Liver (tissue), 9 donors: ENCODE results near the gene SHLD1. TPM values are rescaled to one million over a fixed set of nuclear protein-coding genes. Genes with fewer than 3 reads are reported as not detected.

Experiments
- DNase-seq: peaks from one replicate; pipeline ENCODE4 v3.0.0-alpha.2; 2017; ENCODE audit warnings: low spot score
- H3K27ac ChIP-seq, 2 donors: one replicate each; pipeline ENCODE4 v1.7.0; 2013; ENCODE audit warnings: inconsistent platforms in 2 of 2, low read length in 2 of 2, control low read depth in 1 of 2, low read depth in 1 of 2, mild to moderate bottlenecking in 1 of 2
- H3K27me3 ChIP-seq, 4 donors: one replicate each; pipeline versions ENCODE4 v1.6.1 to v1.7.0; 2013; ENCODE audit warnings: low read length in 3 of 4, inconsistent platforms in 1 of 4, mild to moderate bottlenecking in 1 of 4, moderate library complexity in 1 of 4; ENCODE audit not compliant: control insufficient read depth in 4 of 4, insufficient read depth in 4 of 4
- H3K36me3 ChIP-seq, 4 donors: one replicate each; pipeline versions ENCODE4 v1.6.1 to v1.7.0; 2013; ENCODE audit warnings: low read length in 3 of 4, mild to moderate bottlenecking in 3 of 4, low read depth in 1 of 4, moderate library complexity in 1 of 4; ENCODE audit not compliant: control insufficient read depth in 4 of 4, insufficient read depth in 3 of 4
- H3K4me1 ChIP-seq, 4 donors: one replicate each; pipeline versions ENCODE4 v1.6.1 to v1.7.0; 2013; ENCODE audit warnings: low read length in 3 of 4, mild to moderate bottlenecking in 3 of 4, moderate library complexity in 1 of 4; ENCODE audit not compliant: control insufficient read depth in 4 of 4, insufficient read depth in 4 of 4
- H3K4me3 ChIP-seq, 3 donors: one replicate each; pipeline versions ENCODE4 v1.6.1 to v1.7.0; 2013; ENCODE audit warnings: low read length in 3 of 3, control low read depth in 1 of 3, low read depth in 1 of 3, mild to moderate bottlenecking in 1 of 3
- H3K9ac ChIP-seq, 2 donors: one replicate each; pipeline ENCODE4 v1.7.0; 2013; ENCODE audit warnings: low read length in 2 of 2, mild to moderate bottlenecking in 2 of 2, moderate library complexity in 2 of 2, control low read depth in 1 of 2, low read depth in 1 of 2
- H3K9me3 ChIP-seq, 4 donors: one replicate each; pipeline versions ENCODE4 v1.6.1 to v1.7.0; 2013; ENCODE audit warnings: low read length in 3 of 4; ENCODE audit not compliant: control insufficient read depth in 4 of 4
- ATF3 ChIP-seq: IDR thresholded peaks from 2 replicates; pipeline ENCODE4 v1.6.1; 2016; ENCODE audit warnings: antibody characterized with exemption
- EGR1 ChIP-seq, 2 donors: IDR thresholded peaks; 2 replicates each; pipeline ENCODE4 v1.6.1; 2016 to 2018; ENCODE audit warnings: antibody characterized with exemption in 2 of 2, low read depth in 2 of 2
- FOXA1 ChIP-seq: IDR thresholded peaks from 2 replicates; pipeline ENCODE4 v1.6.1; 2016; ENCODE audit warnings: antibody characterized with exemption
- FOXA2 ChIP-seq: IDR thresholded peaks from 2 replicates; pipeline ENCODE4 v1.6.1; 2016; ENCODE audit warnings: antibody characterized with exemption
- GABPA ChIP-seq, 2 donors: IDR thresholded peaks in 1 of 2; conservative IDR thresholded peaks in 1 of 2; 2 replicates each; pipeline ENCODE4 v1.6.1; 2016; ENCODE audit warnings: antibody characterized with exemption in 2 of 2, mild to moderate bottlenecking in 1 of 2, moderate library complexity in 1 of 2
- HNF4A ChIP-seq, 2 donors: conservative IDR thresholded peaks; 2 replicates each; pipeline ENCODE4 v1.6.1; 2016; ENCODE audit warnings: antibody characterized with exemption in 2 of 2, mild to moderate bottlenecking in 2 of 2
- HNF4G ChIP-seq: IDR thresholded peaks from 2 replicates; pipeline ENCODE4 v1.6.1; 2016; ENCODE audit warnings: antibody characterized with exemption
- JUND ChIP-seq, 2 donors: IDR thresholded peaks; 2 replicates each; pipeline ENCODE4 v1.6.1; 2016; ENCODE audit warnings: antibody characterized with exemption in 2 of 2
- MAX ChIP-seq: IDR thresholded peaks from 2 replicates; pipeline ENCODE4 v1.6.1; 2016; ENCODE audit warnings: antibody characterized with exemption
- NR2F2 ChIP-seq: IDR thresholded peaks from 2 replicates; pipeline ENCODE4 v1.6.1; 2016; ENCODE audit warnings: antibody characterized with exemption
- RAD21 ChIP-seq, 2 donors: IDR thresholded peaks; 2 replicates each; pipeline ENCODE4 v1.6.1; 2016; ENCODE audit warnings: antibody characterized with exemption in 2 of 2, mild to moderate bottlenecking in 2 of 2
- REST ChIP-seq: IDR thresholded peaks from 2 replicates; pipeline ENCODE4 v1.6.1; 2016; ENCODE audit warnings: antibody characterized with exemption, mild to moderate bottlenecking
- RXRA ChIP-seq, 2 donors: IDR thresholded peaks; 2 replicates each; pipeline ENCODE4 v1.6.1; 2017 to 2018; ENCODE audit warnings: antibody characterized with exemption in 2 of 2, mild to moderate bottlenecking in 1 of 2
- SP1 ChIP-seq: IDR thresholded peaks from 2 replicates; pipeline ENCODE4 v1.6.1; 2018; ENCODE audit warnings: antibody characterized with exemption, mild to moderate bottlenecking
- TAF1 ChIP-seq: conservative IDR thresholded peaks from 2 replicates; pipeline ENCODE4 v1.6.1; 2016; ENCODE audit warnings: antibody characterized with exemption, mild to moderate bottlenecking
- YY1 ChIP-seq: IDR thresholded peaks from 2 replicates; pipeline ENCODE4 v1.6.1; 2016; ENCODE audit warnings: antibody characterized with exemption, mild to moderate bottlenecking
- ZBTB33 ChIP-seq: IDR thresholded peaks from 2 replicates; pipeline ENCODE4 v1.6.1; 2016; ENCODE audit warnings: antibody characterized with exemption
- WGBS: extraction: QIAGEN DNeasy Blood & Tissue Kit; methylation state at CpG from one replicate; pipeline ENCODE4 v1.1.7; 2013; 5-methylcytosine and 5-hydroxymethylcytosine counted together
- polyA plus RNA-seq, 2 donors: library from polyadenylated mRNA; stranded (reverse) in 1 of 2; unstranded in 1 of 2; fragments of 200-250 nt in 1 of 2; fragments of >200 nt in 1 of 2; fragmentation: Nextera tagmentation in 1 of 2; extraction: Ambion mirVana in 1 of 2; gene quantifications; one replicate each; pipeline versions ENCODE4 v1.2.1 to v1.2.3, GENCODE V29; 2013 to 2015
- total RNA-seq, 2 donors: library from RNA; depleted of rRNA; stranded (reverse); fragments of >200 nt; gene quantifications; one replicate each; pipeline ENCODE4 v1.2.3, GENCODE V29; 2014
- donor health status: healthy.
- donor health status: healthy.
- donor health status: healthy.
- donor health status: healthy.
- donor health status: healthy.

Gene SHLD1
- total and polyA plus RNA-seq, 4 donors, result 0.92 to 5.0 (median 2.0) TPM

GRCh38 chr20:5703681-5704101 lies 46.5 kb upstream of the SHLD1 start:
- Histone ChIP-seq H3K27ac (no peak overlapping the region), H3K36me3 (no peaks in the 10 kb centered on the region), H3K4me3 (no peak overlapping the region), H3K9me3 (no peaks in the 10 kb centered on the region), H3K4me1 (no peaks in the 10 kb centered on the region), H3K9ac (no peak overlapping the region), H3K27me3 (no peaks in the 10 kb centered on the region)
- TF ChIP-seq FOXA2 (no peak), TAF1 (no peak), MAX (no peak), FOXA1 (no peak), JUND (IDR thresholded peaks at IDR 0.05) (no peak), EGR1 (IDR thresholded peaks at IDR 0.05; ENCODE audit: low read depth in 2 of 2) (no peak), HNF4G (no peak), GABPA (IDR thresholded peaks at IDR 0.05 in 1 of 2, conservative IDR thresholded peaks at IDR 0.05 in 1 of 2) (no peak), NR2F2 (no peak), HNF4A (conservative IDR thresholded peaks at IDR 0.05) (no peak), SP1 (no peak)
- DNase-seq, result no peak
- WGBS, result 57% methylated on average over 5 of the region's 5 CpGs

- Histone ChIP-seq H3K9me3 (no peaks in the 10 kb centered on the region), H3K36me3 (no peaks in the 10 kb centered on the region), H3K27me3 (no peaks in the 10 kb centered on the region), H3K27ac (no peak overlapping the region), H3K4me1 (no peaks in the 10 kb centered on the region), H3K9ac (no peak overlapping the region), H3K4me3 (no peak overlapping the region)
- DNase-seq, result no peak
- WGBS, result 80% methylated on average over 6 of the region's 6 CpGs
- no peak for TF ChIP-seq FOXA1
- TF ChIP-seq HNF4A (conservative IDR thresholded peaks at IDR 0.05), result no peak
- TF ChIP-seq ZBTB33, result no peak
- TF ChIP-seq HNF4G, result no peak
- TF ChIP-seq RAD21 (IDR thresholded peaks at IDR 0.05), result no peak
- TF ChIP-seq ATF3, result no peak
- TF ChIP-seq REST, result no peak
- TF ChIP-seq RXRA (IDR thresholded peaks at IDR 0.05), result no peak
- no peak for TF ChIP-seq YY1
- TF ChIP-seq TAF1, result no peak
- no peak for TF ChIP-seq JUND (IDR thresholded peaks at IDR 0.05)
Measured at GRCh38 chr20:5705827-5706226, 44.4 kb upstream of the SHLD1 start.
